HG03066 (cell line): ENCODE measurements around the gene JAG2.

ENCODE experiments used
- ATAC-seq: cut with Tn5 transposase; IDR thresholded peaks from one replicate; pipeline ENCODE4 v1.9.1; 2021; ENCODE audit warnings: low read depth; ENCODE audit not compliant: unreplicated experiment

The JAG2 gene

DNA sequence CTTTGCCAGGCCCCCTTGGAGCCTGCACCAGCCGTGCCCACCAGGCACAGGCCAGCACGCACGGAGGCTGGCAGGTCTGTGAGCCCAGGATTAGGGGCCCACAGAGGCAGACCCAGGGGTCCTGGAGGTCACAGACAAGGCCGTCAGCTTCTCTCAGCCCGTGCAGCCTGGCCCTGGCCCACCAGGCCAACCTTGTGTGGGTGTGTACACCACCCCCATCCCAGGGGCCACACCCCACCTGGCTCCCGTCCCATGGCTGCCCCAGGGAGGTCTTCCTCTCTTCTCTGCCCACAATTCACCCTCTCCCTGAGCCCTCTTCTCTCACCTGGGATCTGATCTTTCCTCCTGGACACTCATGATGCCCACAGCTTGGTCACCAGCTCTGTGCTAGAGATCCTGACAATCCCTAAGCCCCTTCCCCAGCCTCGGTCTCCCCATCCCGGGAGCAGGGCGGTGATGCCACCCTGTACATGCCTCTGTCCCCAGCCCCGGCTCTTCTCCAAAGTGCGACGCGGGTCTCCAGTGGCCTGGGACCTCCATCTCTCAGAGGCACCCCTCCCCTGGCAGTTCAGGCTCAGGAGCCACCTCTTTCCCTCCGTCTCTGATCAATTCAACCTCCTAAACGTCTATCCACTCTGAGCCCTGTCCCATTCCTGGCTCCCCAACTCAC, 72.2 kb downstream of the JAG2 start:
- no peak for ATAC-seq

- ATAC-seq, result no peak
Observed at GRCh38 chr14:105095236-105095805, 73.3 kb downstream of the JAG2 start.

DNA sequence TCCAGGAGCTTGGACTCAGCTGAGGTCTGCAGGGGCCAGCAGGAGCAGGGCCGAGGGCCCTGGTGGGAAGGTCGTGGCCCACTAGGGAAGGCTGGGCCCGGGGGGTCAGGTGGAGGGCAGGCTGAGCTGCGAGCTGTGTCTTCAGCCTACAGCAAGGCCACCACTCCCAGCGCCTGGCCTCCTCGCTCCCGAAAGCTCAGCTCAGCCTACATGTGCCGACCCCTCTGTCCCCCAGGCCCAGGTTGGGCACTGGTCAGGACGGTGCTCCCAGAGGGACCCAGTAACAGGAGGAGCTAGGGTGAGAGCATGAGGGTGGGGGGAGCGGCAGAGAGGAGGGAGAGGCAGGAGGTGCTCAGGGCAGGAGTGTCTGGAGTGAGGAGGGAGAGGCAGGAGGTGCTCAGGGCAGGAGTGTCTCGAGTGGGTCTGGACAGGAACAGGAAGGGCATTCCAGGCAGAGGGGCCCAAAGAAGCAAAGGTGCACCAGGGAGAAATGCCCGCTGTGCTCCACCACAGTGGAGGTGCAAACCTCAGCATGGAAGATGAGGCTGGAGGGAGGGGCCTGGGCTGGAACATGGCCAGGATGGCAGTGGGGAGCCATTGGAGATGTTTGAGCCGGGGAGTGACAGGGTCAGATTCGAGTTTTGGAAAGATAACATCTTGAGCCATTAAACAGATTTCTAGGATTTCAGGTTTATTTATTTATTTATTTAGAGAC, 74.2 kb downstream of the JAG2 start:
- ATAC-seq, result no peak

DNA sequence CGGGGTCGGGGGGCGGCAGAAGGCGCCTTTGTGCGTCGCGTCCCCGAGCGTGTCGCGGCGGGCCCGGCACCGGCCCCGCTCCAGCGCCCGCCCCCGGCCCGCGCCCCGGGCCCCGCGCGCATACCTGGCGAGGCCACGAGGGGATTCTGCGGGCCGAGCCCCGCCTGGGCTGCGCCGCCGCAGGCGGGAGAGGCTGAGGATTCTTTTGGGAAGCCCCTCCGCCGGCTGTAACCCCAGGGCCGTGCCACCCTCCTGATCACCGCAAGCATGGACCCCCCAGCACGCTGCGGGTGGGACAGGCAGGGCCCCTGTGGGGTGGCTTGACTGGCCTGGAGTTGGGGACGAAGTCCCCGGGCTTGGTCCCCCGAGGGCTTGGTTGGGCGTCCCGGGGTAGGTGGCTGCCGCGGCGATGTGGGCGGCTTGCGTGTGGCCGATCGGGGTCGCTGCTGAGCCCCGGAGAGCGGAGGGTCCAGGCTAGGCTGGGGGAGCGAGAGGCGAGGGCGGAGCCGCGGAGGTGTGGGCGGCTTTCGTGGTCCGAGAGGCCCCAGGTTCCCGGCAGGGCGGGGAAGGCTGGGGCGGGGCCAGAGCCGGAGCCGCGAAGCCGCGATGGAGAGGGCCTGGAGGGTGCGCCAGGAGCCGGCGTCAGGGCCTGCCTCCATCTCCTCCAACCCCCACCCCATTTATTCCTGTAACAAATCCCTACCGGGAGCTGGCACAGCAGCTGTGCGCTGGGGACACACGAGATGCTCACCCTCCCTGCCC, 75.0 kb downstream of the JAG2 start:
- ATAC-seq, result peak; percentile 63

DNA sequence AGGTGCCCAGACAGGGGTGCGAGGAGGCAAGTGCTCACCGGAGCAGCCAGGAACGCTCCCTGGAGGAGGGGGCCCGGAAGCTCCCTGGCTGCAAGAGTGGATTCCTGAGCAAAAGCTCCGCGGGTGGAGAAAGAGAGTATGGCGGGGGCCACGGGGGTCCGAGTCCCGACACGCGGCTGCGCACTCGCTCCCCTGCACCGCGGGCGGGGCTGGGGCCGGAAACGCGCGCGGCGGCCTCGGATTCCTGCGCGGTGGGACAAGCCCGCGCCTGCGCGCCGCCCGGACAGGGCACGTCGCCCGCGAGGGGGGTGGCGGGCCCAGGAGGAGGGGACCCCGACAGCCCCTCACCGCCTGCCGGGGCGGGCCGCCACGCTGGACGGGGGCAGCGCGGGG, 75.5 kb downstream of the JAG2 start:
- ATAC-seq, result peak; percentile 26

DNA sequence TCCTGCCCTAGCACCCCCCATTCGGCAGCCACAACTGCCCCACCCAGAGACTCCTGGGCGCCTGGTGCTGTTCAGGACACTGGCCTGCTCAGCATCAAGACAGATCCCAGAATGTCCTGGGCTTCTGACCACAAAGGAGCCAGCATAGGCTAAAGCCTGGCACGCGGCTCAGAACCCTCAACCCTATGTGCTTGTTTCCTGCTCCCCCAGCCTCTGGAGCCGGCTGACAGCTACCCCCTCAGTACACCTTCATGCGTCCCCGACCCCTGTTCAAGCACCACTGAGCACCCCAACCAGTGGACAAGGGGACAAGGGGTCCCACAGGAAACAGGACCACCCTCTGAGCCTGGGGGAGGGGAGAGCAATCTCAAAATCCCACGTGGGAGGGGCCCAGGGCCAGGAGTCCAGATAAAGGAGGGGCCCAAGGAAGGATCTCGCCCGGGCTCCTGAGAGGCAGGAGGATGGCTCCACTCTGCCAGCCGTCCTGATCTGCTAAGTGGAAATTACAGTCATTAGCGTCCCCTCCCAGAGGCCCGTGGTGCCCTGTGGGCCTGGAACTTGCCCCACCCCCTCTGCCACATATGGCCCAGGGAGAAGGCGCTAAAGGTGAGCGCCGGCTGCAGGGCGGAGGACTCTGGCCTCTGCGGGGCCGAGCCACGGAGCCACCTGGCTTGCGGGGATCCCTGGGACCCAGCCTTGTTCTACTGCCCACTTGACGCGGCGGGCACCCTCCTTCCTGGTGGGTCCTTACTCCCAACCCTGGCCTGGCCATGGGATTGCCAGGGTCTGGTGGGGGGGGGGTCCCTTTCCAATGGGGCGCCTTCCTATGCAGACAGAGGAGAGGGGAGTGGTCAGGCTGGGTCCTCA, 76.2 kb downstream of the JAG2 start:
- no peak for ATAC-seq

GRCh38 chr14:105091517-105092170, 76.9 kb downstream of the JAG2 start:
- ATAC-seq, result no peak

- ATAC-seq, result no peak
Observed at GRCh38 chr14:105091054-105091516, 77.5 kb downstream of the JAG2 start.
